ENCODE measurements around the gene VAC14. TPM values are rescaled to one million over a fixed set of nuclear protein-coding genes. Genes with fewer than 3 reads are reported as not detected.
"Not testable (repeated sequence)": the region's sequence is repeated elsewhere in the genome, so short reads cannot be mapped to it uniquely, and the experiment has no call there.

The VAC14 gene
- total RNA-seq, 4 donors from 2014 or later: 18.6 to 32.2 (median 25.9) TPM

DNA sequence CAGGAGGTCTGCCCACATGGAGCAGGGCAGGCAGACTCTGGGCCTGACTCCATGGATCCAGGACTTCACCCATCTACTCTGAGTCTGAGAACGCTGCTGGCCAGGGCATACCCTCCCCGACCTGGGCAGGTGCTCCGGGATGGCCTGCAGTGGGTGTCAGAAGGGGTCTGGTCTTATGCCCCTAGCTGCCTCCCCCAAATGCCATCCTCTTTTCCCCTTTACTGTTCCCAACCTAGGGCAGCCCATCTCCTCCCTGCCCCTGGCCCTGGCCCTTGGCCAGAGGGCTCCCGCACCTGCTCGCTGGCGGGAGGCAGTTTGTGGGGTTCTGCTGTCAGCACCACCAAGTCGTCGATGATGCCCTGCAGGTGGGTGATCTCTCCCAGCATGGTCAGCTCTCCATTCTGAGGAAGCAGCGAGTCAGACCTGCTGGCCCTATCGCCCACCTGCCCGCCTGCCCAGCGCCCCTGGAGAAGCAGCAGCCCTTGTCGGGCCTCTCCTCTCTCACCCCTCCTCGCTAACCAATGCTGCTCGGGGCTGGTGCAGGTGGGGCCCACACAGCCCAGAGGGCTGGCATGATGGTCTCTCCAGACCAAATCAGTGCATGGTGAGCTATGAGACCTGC, 123.3 kb downstream of the VAC14 start:
- intact Hi-C loops (cut with DNase I): loop anchor here (5.0 kb wide), 1 partner anchor 95 kb away; no protein-coding TSS in a partner anchor

GRCh38 chr16:70676675-70677498, 124.1 kb downstream of the VAC14 start:
- DNase-seq: no peak
- Histone ChIP-seq H3K9me3 (no peaks in the 10 kb centered on the region), H3K36me3 (peaks cover 30 to 91% (median 46%) of the 10 kb centered on the region in 3 donors), H3K27ac (peak overlapping the region in 3 of 4 donors; percentile 7 to 52 (median 20)), H3K27me3 (no peaks in the 10 kb centered on the region), H3K4me3 (no peak overlapping the region), H3K4me1 (peaks cover 8 to 33% (median 18%) of the 10 kb centered on the region in 3 donors)
- intact Hi-C loops (cut with DNase I): loop anchor here (5.0 kb wide), 1 partner anchor 95 kb away; no protein-coding TSS in a partner anchor
- TF ChIP-seq CTCF (IDR thresholded peaks at IDR 0.05) (no peak), POLR2A (IDR thresholded peaks at IDR 0.05) (no peak)
- 73% methylated on average over 4 of the region's 14 CpGs for WGBS, 2 donors

More for the DNA sequence above, 123.3 kb downstream of the VAC14 start:
- Histone ChIP-seq H3K27me3 (no peaks in the 10 kb centered on the region), H3K27ac (peak overlapping the region in 1 of 4 donors; percentile 34), H3K4me1 (peaks cover 16 to 40% (median 26%) of the 10 kb centered on the region in 3 donors), H3K4me3 (no peak overlapping the region), H3K9me3 (no peaks in the 10 kb centered on the region), H3K36me3 (peaks cover 30 to 84% (median 46%) of the 10 kb centered on the region in 3 donors)
- WGBS, 2 donors: 84 to 90% methylated on average over 3 to 13 of the region's 15 CpGs
- no peak for TF ChIP-seq POLR2A (IDR thresholded peaks at IDR 0.05)
- no peak for TF ChIP-seq CTCF (IDR thresholded peaks at IDR 0.05)
- DNase-seq: no peak

- intact Hi-C loops (cut with DNase I): loop anchor here (5.0 kb wide), 1 partner anchor 96 kb away; no protein-coding TSS in a partner anchor
- 71 to 76% methylated on average over 3 to 5 of the region's 7 CpGs for WGBS, 2 donors
- H3K27ac ChIP-seq: peak overlapping the region in 3 of 4 donors; percentile 7 to 52 (median 20)
These were observed 125.0 kb downstream of the VAC14 start for GRCh38 chr16:70675851-70676513.

DNA sequence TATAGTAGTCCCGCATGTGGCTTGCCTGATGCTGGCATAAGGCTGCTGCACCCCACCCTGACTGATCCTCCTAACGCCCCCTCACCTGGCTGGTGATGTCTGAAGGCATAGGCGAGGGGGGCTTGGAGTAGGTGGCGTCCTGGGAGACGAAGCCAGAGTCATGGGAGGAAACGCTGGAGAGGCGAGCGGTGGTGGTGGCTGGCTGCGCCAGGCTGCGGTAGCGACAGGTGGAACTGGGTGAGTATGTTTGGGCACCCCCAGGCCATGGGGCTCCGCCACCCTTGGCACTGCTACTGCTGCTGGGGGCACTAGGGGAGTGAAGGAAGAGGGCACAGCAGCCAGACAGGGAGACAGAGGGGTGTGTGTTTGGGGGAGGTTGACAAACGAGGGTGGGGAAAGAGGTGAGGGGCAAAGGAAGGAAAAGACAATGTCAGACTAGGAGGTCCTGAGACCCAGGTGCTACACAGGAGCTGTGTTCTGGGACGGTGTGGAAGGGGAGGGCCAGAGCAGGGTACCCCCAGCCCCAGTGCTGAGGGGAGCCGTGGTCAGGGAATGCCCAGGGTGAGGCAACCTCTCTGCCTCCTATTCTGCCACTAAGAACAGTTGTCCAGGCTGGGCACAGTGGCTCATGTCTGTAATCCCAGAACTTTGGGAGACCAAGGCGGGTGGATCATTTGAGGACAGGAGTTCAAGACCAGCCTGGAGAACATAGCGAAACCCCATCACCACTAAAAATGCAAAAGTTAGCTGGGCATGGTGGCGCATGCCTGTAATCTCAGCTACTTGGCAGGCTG, 126.5 kb downstream of the VAC14 start:
- peak overlapping the region in 2 of 4 donors; percentile 7 to 11 for H3K27ac ChIP-seq
- H3K36me3 ChIP-seq: peaks cover 28 to 100% (median 41%) of the 10 kb centered on the region in 3 donors
- no peak for TF ChIP-seq CTCF (IDR thresholded peaks at IDR 0.05)
- no peak for TF ChIP-seq POLR2A (IDR thresholded peaks at IDR 0.05)
- H3K4me3 ChIP-seq: no peak overlapping the region
- peaks cover 0 to 10% (median 0%) of the 10 kb centered on the region in 3 donors for H3K4me1 ChIP-seq
- no peaks in the 10 kb centered on the region for H3K27me3 ChIP-seq
- WGBS, 2 donors: 78 to 82% methylated on average over 17 to 18 of the region's 18 CpGs
- no peaks in the 10 kb centered on the region for H3K9me3 ChIP-seq
- intact Hi-C loops (cut with DNase I): loop anchor here (5.0 kb wide), 1 partner anchor 98 kb away; no protein-coding TSS in a partner anchor
- no peak for DNase-seq

More at GRCh38 chr16:70675851-70676513, 125.0 kb downstream of the VAC14 start:
- no peaks in the 10 kb centered on the region for H3K9me3 ChIP-seq
- peaks cover 0 to 24% (median 9%) of the 10 kb centered on the region in 3 donors for H3K4me1 ChIP-seq
- no peak overlapping the region for H3K4me3 ChIP-seq
- no peak for TF ChIP-seq POLR2A (IDR thresholded peaks at IDR 0.05)
- TF ChIP-seq CTCF (IDR thresholded peaks at IDR 0.05): no peak
- DNase-seq: no peak
- H3K27me3 ChIP-seq: no peaks in the 10 kb centered on the region
- peaks cover 30 to 100% (median 46%) of the 10 kb centered on the region in 3 donors for H3K36me3 ChIP-seq

- H3K9me3 ChIP-seq; DNase-seq; H3K27ac ChIP-seq; H3K27me3 ChIP-seq; intact Hi-C loops (cut with DNase I); H3K4me1 ChIP-seq; H3K4me3 ChIP-seq: not testable (repeated sequence)
- peaks cover 6 to 100% (median 19%) of the 10 kb centered on the region in 3 donors for H3K36me3 ChIP-seq
- 63 to 80% methylated on average over 3 to 4 of the region's 4 CpGs for WGBS, 2 donors
These were observed 130.0 kb downstream of the VAC14 start for GRCh38 chr16:70670938-70671337.

Measured in esophagus squamous epithelium (tissue), 5 donors.